Type B pancreatic cell (in vitro differentiated cells): Measurements from ENCODE around the gene S100A8. TPM values are rescaled to one million over a fixed set of nuclear protein-coding genes. Genes with fewer than 3 reads are reported as not detected.

Experiments
- DNase-seq: peaks from one replicate; pipeline ENCODE4 v3.0.0; 2021; ENCODE audit warnings: mixed read lengths; ENCODE audit not compliant: unreplicated experiment; ENCODE audit errors: extremely low spot score
- H3K27ac Mint-ChIP-seq: 2 replicates; pipeline ENCODE4 v1.8.0; 2021; ENCODE audit warnings: mild to moderate bottlenecking, mixed read lengths
- H3K27me3 Mint-ChIP-seq: 2 replicates; pipeline ENCODE4 v1.8.0; 2021; ENCODE audit warnings: mixed read lengths
- H3K36me3 Mint-ChIP-seq: 2 replicates; pipeline ENCODE4 v1.8.0; 2021; ENCODE audit warnings: mixed read lengths
- H3K4me1 Mint-ChIP-seq: one replicate; pipeline ENCODE4 v1.8.0; 2021; ENCODE audit warnings: mixed read lengths; ENCODE audit not compliant: unreplicated experiment
- H3K4me3 Mint-ChIP-seq: 2 replicates; pipeline ENCODE4 v1.8.0; 2021; ENCODE audit warnings: mild to moderate bottlenecking, mixed read lengths
- H3K9me3 Mint-ChIP-seq: 2 replicates; pipeline ENCODE4 v1.8.0; 2021; ENCODE audit warnings: mixed read lengths
- total RNA-seq: library from RNA; stranded (reverse); gene quantifications from 2 replicates; pipeline ENCODE4 v1.2.1, GENCODE V29; 2021; ENCODE audit warnings: low replicate concordance
- TF ChIP-seq, protein P1 (sequence below): fragments of 200-600 bp; sonication (generic); conservative IDR thresholded peaks from 2 replicates; pipeline ENCODE4 v1.5.0; 2021; ENCODE audit warnings: antibody characterized with exemption, mild to moderate bottlenecking

Gene S100A8
- total RNA-seq, 1 donor from 2014 or later, result 667 TPM

DNA sequence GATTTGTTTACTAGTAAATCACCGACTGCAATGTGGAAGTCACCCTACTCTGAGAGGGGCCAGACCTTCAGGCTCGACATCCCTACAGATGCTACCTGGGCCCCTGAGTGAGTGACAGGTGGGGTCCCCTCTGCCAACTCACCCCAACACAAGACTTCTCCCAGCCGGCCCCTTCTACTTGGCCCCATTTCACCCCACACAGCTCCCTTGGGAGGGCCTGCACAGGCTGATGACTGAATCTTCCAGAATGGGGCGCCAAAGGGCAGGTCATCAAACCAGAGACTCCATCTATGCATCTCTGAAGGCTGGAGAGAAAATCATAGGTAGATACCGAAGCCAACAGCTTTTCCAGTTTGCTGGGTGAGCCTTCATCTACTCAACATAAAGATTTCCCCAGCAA lies 9.4 kb upstream of the S100A8 start:
- Mint-ChIP-seq H3K4me1 (no peaks in the 10 kb centered on the region), H3K27ac (no peak overlapping the region), H3K9me3 (no peaks in the 10 kb centered on the region), H3K27me3 (peaks cover 7% of the 10 kb centered on the region), H3K4me3 (no peak overlapping the region), H3K36me3 (no peaks in the 10 kb centered on the region)
- TF ChIP-seq, protein P1, sequence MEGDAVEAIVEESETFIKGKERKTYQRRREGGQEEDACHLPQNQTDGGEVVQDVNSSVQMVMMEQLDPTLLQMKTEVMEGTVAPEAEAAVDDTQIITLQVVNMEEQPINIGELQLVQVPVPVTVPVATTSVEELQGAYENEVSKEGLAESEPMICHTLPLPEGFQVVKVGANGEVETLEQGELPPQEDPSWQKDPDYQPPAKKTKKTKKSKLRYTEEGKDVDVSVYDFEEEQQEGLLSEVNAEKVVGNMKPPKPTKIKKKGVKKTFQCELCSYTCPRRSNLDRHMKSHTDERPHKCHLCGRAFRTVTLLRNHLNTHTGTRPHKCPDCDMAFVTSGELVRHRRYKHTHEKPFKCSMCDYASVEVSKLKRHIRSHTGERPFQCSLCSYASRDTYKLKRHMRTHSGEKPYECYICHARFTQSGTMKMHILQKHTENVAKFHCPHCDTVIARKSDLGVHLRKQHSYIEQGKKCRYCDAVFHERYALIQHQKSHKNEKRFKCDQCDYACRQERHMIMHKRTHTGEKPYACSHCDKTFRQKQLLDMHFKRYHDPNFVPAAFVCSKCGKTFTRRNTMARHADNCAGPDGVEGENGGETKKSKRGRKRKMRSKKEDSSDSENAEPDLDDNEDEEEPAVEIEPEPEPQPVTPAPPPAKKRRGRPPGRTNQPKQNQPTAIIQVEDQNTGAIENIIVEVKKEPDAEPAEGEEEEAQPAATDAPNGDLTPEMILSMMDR, result no peak
- DNase-seq, result no peak

DNA sequence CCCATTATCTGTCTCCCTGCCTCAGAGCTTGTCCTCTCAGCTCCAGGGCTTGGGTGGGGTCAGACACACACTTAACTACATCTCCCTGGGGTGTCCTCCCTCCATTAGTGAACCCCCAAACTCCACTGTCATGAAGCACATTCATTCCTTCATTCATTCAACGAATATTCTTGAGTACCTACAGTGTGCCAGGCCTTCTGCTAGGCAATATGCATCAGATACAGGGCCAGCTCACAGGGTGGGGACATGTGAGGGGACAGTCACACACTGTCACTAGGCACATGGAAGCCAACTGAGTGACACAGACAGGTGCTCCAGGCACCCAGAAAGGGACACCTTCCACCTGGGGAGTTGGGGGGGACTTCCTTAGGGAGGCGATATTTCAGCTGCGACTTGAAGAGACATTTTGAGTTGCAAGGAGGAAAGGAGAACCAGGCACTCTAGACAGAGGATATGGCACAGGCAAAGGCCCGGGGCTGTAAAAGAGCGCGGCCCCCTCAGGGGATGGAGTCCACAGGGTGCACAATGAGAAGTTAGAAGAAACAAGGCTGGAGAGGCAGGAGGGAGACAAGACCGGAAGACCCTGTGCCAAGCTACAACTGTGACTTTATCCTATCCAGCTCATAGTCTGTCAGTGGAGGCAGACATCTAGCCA lies 8.7 kb upstream of the S100A8 start:
- DNase-seq, result peak; percentile 32
- TF ChIP-seq, protein P1, result no peak
- Mint-ChIP-seq H3K4me1 (no peaks in the 10 kb centered on the region), H3K9me3 (no peaks in the 10 kb centered on the region), H3K27ac (no peak overlapping the region), H3K27me3 (peaks cover 8% of the 10 kb centered on the region), H3K4me3 (no peak overlapping the region), H3K36me3 (no peaks in the 10 kb centered on the region)

DNA sequence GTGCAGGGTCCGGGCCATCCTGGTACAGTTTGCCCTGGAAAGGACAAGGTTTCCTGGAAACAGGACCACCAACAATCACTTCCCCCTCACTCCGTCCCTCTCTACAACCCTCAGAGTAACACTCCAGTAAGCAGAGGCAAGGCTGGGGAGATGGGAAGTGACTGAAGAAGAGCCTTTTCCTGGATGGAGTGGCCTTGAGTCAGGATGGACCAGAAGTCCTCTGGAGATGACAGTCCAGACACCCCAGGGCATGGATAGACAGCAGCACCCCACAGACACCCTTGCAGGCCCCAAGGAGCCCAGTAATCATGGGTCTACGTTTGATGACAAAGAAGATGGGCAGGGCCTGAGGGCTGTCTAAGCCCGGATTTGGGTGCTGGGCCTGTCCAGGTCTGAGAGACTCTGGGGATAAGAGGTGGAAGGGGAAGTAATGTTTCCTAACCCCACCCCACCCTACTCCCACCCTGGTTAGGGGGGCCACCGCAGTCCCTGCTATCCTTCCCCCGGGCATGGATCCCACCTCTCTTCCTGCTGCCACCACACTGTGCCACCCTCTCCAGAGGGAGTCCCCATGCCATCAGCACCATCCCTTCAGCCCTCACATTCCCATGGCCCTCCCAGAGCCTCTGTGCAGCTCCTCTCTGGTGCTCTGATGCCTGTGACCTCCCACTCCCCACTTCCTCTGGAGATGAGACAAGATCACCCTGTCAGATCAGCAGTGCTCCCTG lies 7.2 kb upstream of the S100A8 start:
- H3K4me1 Mint-ChIP-seq, result no peaks in the 10 kb centered on the region
- H3K27ac Mint-ChIP-seq, result no peak overlapping the region
- no peak overlapping the region for H3K4me3 Mint-ChIP-seq
- no peaks in the 10 kb centered on the region for H3K9me3 Mint-ChIP-seq
- no peaks in the 10 kb centered on the region for H3K36me3 Mint-ChIP-seq
- TF ChIP-seq, protein P1, result no peak
- H3K27me3 Mint-ChIP-seq, result peaks cover 10% of the 10 kb centered on the region
- peak; percentile 45 for DNase-seq

DNA sequence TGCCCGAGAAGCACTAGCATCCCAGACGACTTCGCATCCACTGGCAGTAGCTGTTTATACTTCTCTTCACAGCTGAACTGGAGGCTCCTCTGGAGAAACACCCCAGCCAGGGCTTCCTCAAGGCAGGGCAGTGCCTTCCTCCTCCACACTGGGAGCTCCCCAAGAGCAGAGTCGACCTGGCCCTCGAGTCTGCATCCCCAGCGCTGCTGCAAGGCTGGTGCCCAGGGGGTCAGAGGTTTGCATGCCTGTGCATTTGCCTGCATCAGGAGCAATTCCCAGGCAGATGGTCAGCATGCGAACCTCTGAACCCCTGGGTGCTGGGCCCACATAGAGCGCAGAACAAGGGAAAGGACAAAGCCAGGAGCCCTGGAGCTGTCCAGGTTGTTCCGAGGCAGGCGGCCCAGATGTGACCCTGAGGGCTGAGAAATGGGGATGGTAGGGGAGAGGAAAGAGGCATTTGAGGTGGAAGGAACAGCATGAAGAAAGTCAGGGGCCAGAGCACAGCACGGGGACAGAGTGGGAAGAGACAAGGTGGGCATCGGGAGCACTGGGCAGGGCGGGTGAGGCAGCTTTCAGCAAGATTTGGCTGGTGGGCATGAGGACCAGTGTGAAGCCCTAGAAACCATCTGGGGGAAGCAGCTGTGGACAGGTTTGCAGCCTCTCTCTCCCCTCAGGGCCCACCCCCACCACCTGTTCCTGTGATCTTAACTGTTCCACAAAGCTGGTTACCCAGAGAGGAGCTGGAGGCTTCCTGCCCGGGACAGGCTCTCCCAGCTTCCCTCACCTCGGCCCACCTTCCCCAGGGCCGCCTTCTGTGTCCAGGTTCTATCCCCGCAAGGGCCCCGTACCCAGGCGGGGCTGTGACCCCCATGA lies 6.4 kb upstream of the S100A8 start:
- Mint-ChIP-seq H3K27me3 (peaks cover 13% of the 10 kb centered on the region), H3K9me3 (no peaks in the 10 kb centered on the region), H3K4me3 (no peak overlapping the region), H3K4me1 (no peaks in the 10 kb centered on the region), H3K27ac (no peak overlapping the region), H3K36me3 (no peaks in the 10 kb centered on the region)
- TF ChIP-seq, protein P1, result no peak
- peak; percentile 64 for DNase-seq

DNA sequence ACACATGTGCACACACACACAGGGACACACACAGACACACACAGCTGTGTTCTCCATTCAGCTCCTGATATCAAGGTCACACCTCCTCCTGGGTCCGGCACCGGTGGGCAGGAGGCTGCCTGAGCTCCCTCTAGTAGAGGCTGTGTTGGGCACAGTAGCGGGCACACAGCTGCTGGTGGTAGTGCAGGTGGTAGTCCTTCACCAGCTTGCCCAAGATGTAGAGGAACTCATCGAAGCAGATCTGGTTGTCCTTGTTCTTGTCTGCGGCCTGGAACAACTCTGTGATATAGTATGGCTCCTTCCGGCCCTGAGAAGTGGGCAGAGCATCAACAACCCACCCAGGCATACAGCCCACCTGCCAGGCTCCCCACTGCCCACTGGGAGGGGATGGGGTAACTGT lies 5.6 kb upstream of the S100A8 start:
- DNase-seq, result peak; percentile 53
- H3K4me3 Mint-ChIP-seq, result no peak overlapping the region
- H3K9me3 Mint-ChIP-seq, result no peaks in the 10 kb centered on the region
- no peak overlapping the region for H3K27ac Mint-ChIP-seq
- TF ChIP-seq, protein P1, result no peak
- H3K4me1 Mint-ChIP-seq, result no peaks in the 10 kb centered on the region
- peaks cover 15% of the 10 kb centered on the region for H3K27me3 Mint-ChIP-seq
- no peaks in the 10 kb centered on the region for H3K36me3 Mint-ChIP-seq
